ENCODE data around the gene MPIG6B.
A peak's percentile ranks its signal among the peaks of the same experiment; 100 is the strongest.
"Not testable (repeated sequence)": the region's sequence is repeated elsewhere in the genome, so short reads cannot be mapped to it uniquely, and the experiment has no call there.

Gene MPIG6B

DNA sequence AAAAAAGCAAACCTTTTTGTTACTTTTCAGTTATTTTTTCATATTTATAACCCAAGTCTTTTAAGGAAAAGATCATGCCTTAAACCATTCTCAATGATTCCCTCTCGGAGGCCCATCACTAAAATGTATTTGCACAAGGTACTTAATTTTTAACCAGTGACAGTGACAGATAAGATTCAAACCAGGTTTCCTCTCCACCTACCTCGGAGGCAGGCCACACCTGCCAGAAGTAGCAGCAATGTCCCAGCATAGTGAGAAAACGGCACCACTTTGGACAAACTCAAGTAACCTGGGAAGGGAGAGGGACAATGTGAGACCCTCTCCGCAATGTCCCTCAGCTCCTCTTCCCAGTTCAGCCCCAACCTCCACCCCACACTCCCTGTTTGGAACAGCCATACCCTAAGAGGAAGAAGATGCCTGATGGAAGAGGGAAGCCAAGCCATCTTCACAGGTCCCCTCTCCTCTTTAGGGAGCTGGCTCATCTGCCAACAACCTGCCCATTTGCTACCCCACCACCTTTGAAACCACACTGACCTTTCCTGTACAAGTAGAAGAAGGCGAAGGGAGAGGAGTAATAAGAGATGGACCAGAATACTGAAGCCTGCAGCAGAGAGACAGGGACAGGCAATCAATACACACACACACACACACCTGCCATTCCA is 22.3 kb upstream of the MPIG6B start:
- no peak for DNase-seq (ENCODE audit: low spot score)

DNA sequence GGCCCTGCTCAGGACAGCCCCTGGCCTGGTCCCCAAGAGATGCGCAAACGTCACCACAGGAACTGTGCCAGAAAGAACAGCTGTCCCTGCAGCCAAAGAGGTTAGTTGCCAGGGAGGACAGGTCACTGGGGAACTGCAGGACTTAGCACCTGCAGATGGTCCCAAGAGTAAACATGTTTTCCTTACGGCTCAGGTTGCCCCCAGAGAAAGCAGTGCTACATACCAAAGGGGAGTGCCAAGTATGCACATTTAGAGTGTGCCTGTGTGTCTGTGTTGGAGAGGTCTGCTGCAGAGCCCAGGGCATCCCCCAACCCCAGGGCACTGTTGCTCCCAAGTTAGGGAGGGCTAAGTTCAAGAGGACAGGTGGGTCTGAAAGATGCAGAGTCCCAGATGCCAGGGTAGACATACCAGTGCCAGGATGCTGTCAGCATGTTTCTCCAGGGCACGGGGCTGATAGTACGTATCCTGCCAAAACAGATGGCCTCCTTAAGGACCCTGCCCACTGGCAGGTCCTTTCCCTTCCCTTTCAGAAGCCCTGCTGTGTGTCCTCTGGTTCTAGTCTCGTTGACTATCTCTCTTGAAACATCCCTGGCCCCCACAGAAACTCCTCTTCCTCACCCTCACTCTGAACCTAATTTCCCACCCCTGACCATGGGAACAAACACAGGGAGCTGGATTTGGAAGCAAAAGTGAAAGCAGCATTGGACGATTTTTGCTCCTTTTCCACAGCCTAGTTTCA is 21.3 kb upstream of the MPIG6B start:
- DNase-seq (ENCODE audit: low spot score), result no peak

DNA sequence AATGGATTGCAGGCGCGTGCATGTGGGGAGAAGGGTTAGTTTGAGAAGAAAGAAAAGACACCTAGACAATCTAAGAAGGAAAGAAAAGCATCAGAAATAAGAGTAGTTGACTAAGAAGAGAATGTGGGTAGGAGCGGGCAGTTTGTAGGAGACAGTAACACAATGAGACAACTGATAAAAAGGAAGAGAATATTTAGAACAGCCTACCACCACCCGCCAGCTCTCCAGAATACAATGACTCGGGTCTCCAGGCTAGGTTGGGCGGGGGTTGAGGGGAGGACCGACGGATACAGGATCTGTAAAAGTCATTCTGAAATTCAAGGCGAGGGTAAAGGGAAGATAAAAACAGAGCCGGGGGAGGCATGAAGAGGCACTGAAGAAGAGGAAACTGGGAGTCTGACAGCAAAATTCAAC is 20.8 kb upstream of the MPIG6B start:
- DNase-seq (ENCODE audit: low spot score), result peak; percentile 49

DNA sequence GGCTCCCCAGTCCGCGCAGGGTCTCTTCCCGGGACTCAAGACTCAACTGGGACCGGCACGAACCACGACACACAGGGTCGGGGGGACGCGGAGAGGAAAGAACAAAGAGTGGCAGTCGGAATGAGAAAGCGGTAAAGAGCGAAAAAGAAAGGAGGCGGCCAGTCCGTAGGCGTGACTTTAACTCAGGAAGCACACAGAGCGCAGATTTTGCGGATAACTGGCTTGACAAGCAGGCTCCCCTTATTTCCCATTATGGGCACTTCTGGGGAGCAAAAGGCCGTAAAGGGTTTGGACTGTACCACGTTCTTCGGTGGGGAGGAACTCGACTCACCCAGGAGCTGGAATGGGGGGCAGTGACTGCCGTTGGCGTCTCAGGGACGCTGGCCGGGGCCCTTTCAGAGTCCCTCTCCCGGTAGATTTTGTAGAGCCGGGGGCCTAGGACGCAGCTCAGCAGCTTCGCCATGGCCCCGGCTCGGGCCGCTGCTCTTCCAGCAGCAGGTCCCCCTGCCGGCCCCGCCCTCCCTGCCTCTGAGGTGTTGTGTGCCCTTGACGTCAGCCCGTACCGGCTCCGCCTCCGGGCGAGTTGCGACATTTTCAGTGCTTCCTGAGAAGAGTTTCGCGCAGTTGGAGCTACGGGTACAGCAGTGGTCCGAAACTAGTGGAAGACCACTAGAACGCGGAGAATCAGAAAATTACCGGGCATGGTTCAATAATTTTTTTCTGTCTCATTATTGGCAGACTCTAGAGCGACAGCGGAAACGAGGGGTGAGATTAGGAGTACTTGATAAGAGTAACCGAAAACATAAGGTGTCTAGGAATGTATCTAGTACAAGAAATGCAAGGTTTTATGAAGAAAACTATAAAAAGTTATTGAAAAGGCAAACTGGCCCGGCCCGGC is 20.1 kb upstream of the MPIG6B start, which contains the start of gene ABHD16A:
Gene ABHD16A, minus strand, starts transcription at position 506 of the 898 bp plus-strand sequence. Its CDS starts 43 bp downstream, at position 463.
- DNase-seq (ENCODE audit: low spot score), result peak; percentile 100

DNA sequence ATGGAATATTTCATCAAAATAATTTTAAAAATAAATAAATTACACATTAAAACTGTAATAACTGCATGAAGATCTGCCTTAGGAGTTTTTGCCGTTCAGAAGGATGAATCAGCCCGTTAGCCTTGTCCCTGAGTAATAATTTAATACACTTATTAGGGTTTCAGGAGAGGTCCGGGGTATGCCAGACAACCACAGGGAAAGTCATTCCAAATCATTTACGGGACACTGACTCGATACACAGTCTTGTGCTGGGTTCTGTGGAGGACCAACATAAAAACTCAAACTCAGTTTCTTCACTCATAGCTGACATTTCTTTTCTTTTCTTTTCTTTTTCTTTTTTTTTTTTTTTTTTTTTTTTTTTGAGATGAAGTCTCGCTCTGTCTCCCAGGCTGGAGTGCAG is 17.2 kb upstream of the MPIG6B start:
- no peak for DNase-seq (ENCODE audit: low spot score)

DNA sequence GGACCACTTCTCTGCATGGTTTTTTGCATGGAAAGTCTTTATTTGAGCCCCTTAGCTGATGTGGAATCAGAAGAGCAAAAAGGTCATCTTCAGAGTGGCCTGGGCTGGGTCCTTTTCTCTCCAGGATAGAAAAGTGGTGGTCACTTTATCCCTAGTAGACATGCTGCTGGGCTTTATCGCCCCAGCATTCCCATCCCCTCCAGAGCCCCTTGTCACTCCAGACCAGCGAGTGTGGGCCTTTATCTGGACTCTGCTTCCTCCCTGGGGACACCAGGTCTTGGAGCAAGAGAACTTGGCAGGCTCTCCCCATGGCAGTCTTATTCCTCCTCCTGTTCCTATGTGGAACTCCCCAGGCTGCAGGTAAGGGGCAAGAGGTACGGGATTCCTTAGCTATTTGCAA is 16.6 kb upstream of the MPIG6B start, which contains the start of gene LY6G6F:
Gene LY6G6F, plus strand, starts transcription at position 268 of the 400 bp plus-strand sequence. Its CDS starts 41 bp downstream, at position 309.
- no peak for DNase-seq (ENCODE audit: low spot score)

DNA sequence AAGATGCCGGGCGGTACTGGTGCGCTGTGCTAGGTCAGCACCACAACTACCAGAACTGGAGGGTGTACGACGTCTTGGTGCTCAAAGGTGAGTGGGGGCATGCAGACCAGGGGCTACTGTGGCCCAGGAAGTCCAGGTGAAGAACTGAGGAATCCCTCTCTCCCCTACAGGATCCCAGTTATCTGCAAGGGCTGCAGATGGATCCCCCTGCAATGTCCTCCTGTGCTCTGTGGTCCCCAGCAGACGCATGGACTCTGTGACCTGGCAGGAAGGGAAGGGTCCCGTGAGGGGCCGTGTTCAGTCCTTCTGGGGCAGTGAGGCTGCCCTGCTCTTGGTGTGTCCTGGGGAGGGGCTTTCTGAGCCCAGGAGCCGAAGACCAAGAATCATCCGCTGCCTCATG is 15.5 kb upstream of the MPIG6B start:
- no peak for DNase-seq (ENCODE audit: low spot score)

DNA sequence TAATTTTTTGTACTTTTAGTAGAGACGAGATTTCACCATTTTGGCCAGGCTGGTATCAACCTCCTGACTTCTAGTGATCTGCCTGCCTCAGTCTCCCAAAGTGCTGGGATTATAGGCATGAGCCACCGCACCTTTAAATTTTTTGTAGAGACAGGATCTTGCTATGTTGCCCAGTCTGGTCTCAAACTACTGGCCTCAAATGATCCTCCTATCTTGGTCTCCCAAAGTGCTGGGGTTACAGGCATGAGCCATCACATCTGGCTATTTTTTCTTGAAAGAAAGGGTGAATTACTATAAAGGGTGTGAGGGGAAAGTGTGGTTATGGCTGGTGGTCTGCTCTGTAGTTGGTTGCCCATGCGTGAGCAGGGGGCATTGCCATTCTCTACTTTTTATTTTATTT is 14.9 kb upstream of the MPIG6B start:
- DNase-seq (ENCODE audit: low spot score), result no peak

DNA sequence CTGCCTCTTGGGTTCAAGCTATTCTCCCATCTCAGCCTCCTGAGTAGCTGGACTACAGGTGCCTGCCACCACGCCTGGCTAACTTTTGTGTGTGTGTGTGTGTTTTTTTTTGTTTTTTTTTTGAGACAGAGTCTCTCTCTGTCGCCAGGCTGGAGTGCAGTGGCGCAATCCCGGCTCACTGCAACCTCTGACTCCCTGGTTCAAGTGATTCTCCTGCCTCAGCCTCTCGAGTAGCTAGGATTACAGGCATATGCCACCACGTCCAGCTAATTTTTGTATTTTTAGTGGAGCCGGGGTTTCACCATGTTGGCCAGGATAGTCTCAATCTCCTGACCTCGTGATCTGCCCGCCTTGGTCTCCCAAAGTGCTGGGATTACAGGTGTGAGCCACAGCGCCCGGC is 14.0 kb upstream of the MPIG6B start:
- DNase-seq (ENCODE audit: low spot score), result not testable (repeated sequence)

DNA sequence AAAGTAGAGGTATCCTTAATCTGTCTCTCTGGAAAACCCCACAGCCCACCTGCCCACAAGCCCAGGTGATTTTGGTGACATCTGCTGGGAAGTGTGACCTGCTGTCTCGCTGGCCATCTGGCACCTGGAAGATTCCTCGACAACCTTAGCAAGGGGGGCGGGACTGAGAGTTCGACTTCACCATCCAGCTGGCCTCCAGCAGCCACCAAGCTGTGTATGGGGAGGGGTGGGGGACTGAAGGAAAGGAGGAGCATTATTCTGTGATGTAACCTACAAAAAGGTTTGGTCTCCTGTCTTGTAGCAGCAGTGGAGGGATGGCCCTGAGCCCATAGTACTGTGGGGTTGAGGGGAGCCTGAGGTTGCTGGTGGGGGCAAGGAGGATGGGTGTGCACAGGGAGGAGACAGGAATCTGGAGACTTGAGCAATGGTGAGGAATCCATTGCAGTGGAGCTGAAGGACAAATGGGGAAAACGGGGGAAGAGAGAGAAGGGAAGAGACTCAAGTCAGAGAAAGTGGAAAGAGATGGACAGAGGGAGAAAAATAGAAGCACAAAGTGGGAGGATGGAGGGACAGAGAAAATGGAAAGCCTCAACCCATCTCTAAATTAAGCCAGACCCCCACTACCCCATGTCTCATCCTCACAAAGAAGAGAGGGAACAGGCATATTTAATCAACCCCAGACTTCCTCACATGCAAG is 12.5 kb upstream of the MPIG6B start:
- DNase-seq (ENCODE audit: low spot score), result no peak

DNA sequence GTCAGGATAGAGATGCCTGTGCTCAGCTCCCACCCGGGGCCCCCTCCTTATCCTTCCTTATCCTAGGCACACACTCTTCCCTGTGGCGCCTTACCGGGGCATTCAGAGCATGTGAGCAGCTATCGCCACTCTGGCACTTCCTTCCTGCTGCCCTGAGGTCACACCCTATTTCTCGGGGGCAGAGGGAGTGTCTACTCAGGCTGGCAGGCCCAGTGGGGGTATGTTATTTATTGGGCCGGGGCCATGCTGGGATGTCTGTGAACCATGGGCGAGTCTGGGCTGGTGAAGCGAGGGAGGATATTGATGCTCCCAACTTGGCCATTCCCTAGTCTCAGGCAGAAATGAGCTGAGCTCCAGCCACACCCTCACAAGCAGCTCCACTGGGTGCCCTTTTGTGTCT is 11.9 kb upstream of the MPIG6B start:
- DNase-seq (ENCODE audit: low spot score), result no peak

DNA sequence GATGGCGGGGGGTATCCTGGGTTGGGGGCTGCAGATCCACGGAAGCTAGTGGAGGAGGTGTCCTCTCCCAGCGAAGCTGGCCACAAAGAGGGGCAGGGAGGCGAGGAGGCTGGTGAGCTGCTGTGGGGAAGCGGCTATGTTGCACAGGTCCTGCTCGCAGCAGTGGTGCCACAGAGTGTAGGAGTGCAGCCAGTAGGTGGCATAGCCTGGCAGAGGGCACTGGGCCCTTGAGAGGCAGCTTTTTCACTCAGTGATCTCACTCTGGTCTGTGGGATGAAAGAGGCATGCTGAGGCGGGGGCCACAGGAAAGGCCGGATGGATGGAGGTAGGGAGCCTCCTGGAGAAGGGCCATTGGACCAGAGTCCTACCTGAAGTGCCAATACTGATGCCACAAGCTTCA is 10.9 kb upstream of the MPIG6B start:
- DNase-seq (ENCODE audit: low spot score), result no peak

DNA sequence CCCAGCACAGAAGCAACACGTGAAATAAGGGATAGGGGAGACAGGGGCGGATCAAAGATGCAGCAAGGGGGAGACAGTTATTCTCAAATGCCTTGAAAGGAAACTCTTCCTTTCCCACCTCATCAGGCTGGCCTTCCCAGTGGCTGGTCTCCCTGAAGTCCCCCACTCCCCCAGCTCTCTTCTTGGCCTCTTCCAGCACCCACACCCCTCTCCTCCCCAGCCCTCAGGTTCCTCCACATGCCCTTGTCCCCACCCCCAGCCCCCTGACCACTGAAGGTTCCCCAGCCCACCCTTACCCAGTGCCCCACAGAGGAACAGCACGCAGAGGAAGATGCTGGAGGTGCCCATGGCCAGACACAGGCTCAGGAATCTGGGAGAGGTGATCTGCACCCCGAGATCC is 9.7 kb upstream of the MPIG6B start:
- DNase-seq (ENCODE audit: low spot score), result no peak

DNA sequence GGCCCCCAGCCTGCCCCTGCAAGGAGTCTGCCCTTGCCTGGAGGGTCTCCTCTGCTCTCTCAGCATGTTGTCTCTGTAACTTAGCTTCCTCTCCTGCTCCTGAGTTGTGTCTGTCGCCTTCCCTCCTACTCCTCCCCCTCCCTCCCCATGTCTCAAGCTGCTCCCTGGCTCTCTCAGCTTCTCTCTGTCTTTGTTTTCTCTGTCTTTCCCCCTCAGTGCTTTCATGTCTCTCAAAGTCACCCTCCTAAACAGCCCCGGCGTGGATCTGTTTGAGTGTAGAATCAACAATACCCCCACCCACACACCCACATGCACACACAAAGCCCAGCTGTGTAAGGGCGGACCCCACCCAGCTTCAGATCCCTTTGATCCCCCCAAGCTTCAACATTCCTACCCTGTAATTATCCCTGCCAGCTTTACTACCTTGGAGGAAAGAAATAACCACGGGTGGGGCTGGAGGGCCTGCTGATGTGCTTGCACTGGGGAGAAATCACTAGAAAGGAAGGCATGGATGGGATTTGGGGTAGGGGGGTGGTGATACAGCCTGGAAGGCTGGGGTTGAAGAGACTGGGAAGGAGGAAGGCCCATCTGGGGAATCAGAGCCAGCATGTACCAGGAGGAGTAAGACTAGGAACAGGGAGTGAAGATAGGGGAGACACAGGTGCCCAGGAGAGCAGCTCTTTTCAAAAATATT is 9.0 kb upstream of the MPIG6B start:
- no peak for DNase-seq (ENCODE audit: low spot score)

DNA sequence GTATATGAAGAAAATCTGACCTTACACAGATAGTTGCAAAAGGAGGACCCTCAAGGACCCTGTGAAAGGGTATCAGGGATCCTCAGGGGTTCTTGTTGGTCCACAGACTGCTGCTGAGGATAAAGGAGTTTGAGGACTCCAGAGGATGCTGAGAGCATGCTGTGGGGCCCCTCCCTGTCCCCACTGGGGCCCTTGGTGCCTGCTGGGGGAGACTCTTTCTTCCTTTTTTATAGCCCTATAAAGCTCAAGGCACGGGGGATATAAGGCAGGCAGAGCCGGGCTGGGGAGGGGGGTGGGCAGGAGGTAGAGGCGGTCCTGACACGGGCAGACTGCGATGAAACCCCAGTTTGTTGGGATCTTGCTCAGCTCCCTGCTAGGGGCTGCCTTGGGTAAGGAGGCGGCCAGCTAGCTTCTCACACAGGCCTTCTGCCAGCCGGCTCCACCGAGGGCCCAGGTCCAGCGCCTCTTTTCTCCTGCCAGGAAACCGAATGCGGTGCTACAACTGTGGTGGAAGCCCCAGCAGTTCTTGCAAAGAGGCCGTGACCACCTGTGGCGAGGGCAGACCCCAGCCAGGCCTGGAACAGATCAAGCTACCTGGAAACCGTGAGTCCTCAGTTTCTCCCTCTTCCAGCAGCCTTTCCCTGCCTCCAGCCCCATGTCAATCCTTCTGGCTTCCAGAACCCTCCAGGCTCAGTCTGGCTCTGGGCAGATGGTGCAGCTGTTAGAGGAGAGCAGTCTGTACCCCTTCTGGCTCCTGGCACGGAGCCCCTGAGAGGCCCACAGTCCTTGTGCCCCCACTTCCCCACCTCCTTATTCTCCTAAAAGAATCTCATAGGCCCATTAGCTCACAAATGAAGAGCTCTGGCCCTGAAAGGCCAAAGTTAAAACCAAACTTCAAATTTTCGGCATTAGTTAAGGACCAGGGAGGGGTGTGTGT is 7.9 kb upstream of the MPIG6B start, which contains the start of gene LY6G6D:
Gene LY6G6D, plus strand, starts transcription at position 327 of the 937 bp plus-strand sequence. Its CDS starts 8 bp downstream, at position 335.
- no peak for DNase-seq (ENCODE audit: low spot score)

DNA sequence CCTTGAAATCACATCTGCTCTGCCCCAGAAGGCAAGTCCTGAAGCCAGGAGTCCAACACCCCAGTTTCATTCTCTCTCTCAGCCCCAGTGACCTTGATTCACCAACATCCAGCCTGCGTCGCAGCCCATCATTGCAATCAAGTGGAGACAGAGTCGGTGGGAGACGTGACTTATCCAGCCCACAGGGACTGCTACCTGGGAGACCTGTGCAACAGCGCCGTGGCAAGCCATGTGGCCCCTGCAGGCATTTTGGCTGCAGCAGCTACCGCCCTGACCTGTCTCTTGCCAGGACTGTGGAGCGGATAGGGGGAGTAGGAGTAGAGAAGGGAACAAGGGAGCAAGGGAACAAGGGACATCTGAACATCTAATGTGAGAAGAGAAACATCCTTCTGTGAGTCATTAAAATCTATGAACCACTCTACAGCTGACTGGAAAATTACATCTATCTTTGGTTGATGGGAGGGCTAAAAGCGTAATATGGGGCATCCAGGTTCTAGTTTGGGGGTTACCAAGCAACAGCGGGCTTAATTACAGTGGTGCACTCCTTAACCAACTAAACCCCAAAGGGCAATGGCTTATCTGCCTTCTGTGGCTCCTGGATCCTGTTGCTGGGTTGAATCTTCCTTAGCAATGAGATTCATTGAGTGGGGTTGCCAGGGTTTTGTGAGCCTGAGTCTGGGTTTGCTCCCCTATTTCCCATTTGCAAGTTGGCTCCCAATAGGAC is 5.5 kb upstream of the MPIG6B start:
- no peak for DNase-seq (ENCODE audit: low spot score)

DNA sequence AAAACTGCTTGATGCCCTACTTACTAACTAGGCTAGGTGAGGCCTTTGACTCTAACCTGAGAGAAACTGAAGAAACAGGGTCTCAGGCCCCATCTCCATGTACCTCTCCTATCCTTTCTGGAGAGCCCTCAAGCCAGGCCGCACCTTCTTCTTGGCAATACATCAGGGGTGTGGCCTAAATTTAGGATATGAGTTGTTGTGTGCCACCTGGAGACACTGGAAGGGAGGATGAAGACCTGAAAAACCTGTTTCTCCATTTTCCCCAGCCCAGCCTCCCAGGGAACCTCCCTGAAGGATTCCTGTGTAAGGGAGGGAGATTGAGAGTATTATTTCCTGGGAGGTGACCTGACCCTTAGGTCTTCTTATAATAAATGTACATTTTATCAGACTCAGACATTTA is 4.9 kb upstream of the MPIG6B start:
- no peak for DNase-seq (ENCODE audit: low spot score)

DNA sequence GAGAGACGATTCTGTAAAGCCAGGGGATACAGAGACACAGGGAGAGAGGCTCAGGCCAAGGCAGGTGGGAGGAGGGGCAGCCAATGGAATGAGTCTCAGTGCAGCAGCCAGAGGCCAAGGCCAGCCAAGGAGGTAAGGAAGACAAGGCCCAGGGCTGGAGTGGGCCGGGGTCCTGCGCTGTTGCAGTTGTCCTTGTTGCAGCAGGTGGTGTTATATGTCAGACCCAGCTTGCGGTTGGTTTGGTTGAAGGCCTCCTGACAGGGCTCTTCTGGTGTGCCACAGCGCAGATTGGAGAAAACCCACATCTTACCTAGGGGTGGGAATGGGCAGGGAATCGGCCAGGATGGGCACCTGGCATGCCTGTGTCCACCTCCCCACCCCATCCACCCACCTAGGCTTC is 4.2 kb upstream of the MPIG6B start:
- DNase-seq (ENCODE audit: low spot score), result no peak

DNA sequence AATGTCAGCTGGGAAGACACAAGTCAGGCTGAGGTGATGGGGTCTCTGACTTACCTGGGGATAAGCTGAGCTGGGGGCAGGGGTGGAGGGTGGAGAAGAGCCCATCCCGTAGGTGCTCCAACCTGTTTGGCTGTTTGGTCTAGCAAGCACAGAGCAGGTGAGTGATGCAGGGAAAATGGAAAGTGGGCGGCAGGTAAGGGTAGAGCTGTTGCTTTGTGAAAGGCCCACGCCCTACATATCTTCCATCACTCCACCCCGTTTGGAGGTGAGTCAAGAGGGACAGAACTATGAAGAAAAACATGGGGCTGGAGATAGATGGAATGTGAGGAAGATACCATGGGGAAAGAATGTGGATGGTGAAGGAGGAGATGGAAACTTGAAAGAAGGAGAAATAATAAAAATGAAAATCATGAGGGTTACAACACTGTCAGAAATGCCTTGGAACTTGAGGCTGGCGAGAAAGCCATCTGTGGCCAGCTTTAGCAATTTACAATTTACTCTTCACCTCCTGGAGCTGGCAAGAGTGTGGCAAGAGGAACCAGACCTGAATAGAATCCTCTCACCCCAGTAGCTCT is 2.9 kb upstream of the MPIG6B start:
- DNase-seq (ENCODE audit: low spot score), result no peak

Data from COLO829 (cell line).